ENCODE data around the gene SLA2.
A peak's percentile ranks its signal among the peaks of the same experiment; 100 is the strongest.

SLA2 gene

GRCh38 chr20:36607586-36608387 is 38.2 kb downstream of the SLA2 start:
- no peak for TF ChIP-seq ZNF274 (IDR thresholded peaks at IDR 0.05; ENCODE audit: low read depth, low read length)

DNA sequence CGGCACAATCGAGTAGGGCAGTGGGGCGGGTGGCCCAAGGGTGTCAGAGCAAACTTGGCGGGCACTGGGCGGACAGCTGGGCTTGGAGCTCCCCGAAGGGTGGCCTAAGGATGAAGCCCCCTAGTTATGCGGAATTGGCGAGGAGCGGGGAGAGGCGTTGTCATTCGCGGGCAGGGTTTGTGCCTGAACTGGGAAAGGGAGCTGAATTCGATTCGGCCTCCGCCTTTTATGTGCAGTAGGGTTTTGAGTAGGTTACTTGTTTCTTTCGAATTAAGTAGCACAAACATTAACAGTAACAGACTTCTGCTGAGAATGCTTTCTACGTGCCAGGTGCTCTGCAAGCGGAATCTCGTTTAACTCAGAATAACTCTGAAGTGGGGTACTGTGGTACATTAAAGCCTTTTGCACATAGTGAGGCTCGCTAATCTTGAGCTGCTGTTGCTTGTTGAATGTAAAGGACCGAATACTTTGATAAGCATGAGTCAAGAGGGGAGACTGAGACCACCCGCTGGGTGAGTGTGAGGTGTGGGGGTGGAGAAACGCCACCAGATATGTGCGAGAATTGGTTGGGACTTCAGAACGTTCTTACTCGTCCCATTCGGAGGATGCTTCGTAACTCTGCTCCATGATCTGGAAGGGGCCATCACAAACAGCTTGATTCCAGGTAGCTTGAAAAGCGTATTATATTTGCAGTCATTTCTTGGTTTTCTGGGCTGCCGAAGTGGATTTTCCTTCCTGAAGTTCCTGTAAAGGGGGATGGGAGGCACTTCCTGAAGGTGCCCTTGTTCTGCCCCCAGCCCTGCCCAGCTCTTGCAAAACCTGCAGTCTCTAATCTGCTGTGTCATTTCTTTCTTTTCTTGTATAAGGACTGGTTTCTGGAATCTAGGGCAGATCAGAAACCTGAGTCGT is 39.6 kb downstream of the SLA2 start:
- peak overlapping the region; percentile 92 for H3K4me3 ChIP-seq (ENCODE audit: low read length)
- no peak for TF ChIP-seq ZNF274 (IDR thresholded peaks at IDR 0.05; ENCODE audit: low read depth, low read length)

More at GRCh38 chr20:36607586-36608387, 38.2 kb downstream of the SLA2 start:
- H3K4me3 ChIP-seq (ENCODE audit: low read length) = peak overlapping the region; percentile 92; the same call in 1 of the 2 replicates

DNA sequence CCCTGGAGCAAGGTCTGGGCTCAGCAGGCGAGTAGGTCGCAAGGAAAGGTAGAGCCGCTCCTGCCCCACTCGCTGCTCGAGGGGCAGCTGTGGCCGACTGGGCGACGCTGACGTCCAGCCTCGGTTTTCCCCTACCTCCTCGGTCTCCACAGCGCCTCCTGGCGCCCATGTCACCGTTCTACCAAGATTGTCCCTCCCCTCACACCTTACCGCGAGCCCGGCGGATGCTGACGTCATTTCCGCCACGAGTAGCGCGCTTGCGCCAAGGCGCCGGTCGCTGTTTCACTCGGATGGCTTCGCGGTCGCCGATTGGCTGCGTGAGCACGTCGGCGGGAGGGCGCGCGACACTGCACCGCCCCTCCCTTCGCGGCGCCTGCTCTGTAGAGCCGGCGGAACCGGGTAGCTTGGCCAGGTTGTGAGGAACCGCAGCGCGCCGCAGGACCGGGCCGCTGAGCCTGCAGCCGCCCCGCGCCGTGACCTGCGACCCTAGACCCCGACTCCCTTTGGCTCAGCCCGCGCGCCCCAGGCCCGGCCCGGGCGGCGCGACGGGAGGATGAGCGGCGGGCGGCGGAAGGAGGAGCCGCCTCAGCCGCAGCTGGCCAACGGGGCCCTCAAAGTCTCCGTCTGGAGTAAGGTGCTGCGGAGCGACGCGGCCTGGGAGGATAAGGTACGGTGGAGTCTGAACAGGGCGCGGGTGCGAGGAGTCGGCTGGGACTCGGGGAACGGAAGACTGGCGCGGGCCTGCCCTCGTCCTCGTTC is 40.4 kb downstream of the SLA2 start, which contains the start of gene RAB5IF:
Gene RAB5IF, plus strand, starts transcription at position 381 of the 759 bp plus-strand sequence. Its CDS starts 173 bp downstream, at position 554.
- TF ChIP-seq ZNF274 (IDR thresholded peaks at IDR 0.05; ENCODE audit: low read depth, low read length) = no peak
- peak within 1 kb of the TSS; percentile 92 for H3K4me3 ChIP-seq (ENCODE audit: low read length)

GRCh38 chr20:36604952-36605398 is 41.0 kb downstream of the SLA2 start:
- TF ChIP-seq ZNF274 (IDR thresholded peaks at IDR 0.05; ENCODE audit: low read depth, low read length) = no peak
- H3K4me3 ChIP-seq (ENCODE audit: low read length) = peak overlapping the region; percentile 42; the same call in 1 of the 2 replicates

DNA sequence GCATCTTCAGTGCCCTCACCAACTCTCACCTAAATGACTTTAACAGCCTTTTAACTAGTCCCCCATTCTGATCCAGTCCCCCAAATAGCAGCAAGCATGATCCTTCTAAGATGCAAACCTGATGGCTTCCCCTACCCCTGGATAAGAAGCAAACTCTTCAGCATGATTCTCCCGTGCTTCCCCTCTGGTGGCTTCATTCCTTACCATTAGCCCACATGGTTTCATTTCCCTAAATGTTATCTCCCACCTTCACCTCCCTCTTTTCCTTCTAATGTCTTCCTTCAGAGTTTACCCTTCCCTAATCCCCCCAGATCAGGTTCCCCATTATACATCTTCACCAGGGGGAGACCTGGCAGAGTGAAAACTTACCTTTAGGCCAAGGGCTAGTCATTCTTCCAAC is 44.5 kb downstream of the SLA2 start:
- TF ChIP-seq ZNF274 (IDR thresholded peaks at IDR 0.05; ENCODE audit: low read depth, low read length) = no peak
- no peak overlapping the region for H3K4me3 ChIP-seq (ENCODE audit: low read length)

DNA sequence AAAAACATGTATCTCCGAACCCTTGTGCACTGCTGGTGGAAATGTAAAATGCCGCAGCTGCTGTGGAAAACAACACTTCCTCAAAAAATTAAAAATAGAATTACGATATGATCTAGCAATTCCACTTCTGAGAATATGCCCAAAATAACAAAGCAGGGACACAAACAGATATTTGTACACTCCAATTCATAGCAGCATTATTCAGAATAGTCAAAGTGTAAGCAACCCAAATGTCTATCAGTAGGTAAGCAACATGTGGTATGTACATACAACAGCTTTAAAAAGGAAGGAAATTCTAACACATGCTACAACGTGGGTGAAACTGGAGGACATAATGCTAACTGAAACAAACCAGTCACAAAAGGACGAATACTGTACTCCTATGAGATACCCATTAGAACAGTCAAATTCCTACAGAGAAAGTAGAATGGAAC is 46.1 kb downstream of the SLA2 start:
- H3K4me3 ChIP-seq (ENCODE audit: low read length) = no peak overlapping the region
- no peak for TF ChIP-seq ZNF274 (IDR thresholded peaks at IDR 0.05; ENCODE audit: low read depth, low read length)

DNA sequence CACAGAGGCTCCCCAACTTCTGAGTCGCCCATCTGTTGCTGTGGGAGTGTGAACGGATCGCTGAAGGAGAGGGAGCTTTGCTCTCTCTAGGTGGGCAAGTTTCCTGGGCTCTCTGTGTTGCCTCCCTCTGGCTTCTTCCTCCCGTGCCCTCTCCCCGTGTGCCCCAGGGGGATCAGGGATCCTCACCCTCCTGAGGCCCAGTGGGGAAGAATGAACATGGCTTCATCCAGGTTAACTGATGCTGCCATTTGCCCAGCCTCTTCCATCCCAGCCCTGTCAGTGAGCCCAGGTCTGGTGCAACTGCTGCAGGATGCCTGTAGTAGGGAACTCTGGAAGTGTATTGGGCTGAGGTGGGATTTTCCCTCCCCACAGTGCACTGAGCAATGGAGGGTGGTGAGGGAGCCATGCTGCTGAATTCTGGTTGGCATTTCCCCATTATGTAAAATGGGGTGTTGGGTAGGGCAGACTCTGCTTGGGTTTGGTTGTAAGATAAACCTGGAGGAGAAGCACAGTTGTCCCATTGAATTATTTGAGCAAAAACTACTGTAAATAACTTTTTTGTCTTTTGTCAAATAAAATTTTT is 52.6 kb downstream of the SLA2 start:
- no peak overlapping the region for H3K4me3 ChIP-seq (ENCODE audit: low read length)
- TF ChIP-seq ZNF274 (IDR thresholded peaks at IDR 0.05; ENCODE audit: low read depth, low read length) = no peak

DNA sequence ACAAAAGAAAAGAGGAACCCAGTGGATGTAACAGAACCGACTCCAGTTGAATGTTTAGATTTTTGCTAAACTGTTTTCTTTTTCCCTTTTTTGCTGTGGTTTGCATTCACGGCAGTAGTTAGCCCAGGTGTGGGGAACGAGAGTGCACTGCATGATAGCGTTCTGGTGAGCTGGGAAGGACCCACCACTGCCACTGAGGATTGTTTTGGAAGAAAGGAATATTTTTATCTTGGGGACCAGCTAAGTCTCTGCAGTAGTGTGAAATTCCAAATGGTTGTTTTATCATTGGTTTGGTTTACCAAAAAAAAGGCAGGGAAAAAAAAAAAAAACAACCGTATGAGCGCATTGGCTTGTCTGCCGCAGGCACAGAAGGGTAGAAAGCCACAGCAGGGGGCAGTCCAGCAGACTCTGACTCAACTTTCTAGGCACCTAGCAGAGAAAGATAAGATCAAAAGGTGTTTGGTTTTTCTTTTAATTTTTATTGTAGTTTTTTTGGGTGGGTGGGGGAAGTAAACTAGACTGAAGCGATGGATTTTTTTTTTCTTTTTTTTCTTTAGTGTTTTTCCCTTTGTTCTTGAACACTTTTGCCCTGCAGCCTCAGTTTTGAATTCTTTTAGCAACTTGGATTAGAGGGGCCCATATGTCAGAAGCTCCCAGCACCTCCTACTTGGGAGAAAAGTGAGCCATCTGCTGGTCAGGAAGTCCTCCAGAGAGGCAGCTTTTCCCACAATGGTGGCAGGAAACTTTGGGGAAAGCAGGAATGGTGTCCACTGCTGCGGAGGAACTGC is 53.9 kb downstream of the SLA2 start:
- H3K4me3 ChIP-seq (ENCODE audit: low read length) = no peak overlapping the region
- TF ChIP-seq ZNF274 (IDR thresholded peaks at IDR 0.05; ENCODE audit: low read depth, low read length) = no peak

- no peak for TF ChIP-seq ZNF274 (IDR thresholded peaks at IDR 0.05; ENCODE audit: low read depth, low read length)
- H3K4me3 ChIP-seq (ENCODE audit: low read length) = no peak overlapping the region
Observed at GRCh38 chr20:36591281-36591680, 54.7 kb downstream of the SLA2 start.

DNA sequence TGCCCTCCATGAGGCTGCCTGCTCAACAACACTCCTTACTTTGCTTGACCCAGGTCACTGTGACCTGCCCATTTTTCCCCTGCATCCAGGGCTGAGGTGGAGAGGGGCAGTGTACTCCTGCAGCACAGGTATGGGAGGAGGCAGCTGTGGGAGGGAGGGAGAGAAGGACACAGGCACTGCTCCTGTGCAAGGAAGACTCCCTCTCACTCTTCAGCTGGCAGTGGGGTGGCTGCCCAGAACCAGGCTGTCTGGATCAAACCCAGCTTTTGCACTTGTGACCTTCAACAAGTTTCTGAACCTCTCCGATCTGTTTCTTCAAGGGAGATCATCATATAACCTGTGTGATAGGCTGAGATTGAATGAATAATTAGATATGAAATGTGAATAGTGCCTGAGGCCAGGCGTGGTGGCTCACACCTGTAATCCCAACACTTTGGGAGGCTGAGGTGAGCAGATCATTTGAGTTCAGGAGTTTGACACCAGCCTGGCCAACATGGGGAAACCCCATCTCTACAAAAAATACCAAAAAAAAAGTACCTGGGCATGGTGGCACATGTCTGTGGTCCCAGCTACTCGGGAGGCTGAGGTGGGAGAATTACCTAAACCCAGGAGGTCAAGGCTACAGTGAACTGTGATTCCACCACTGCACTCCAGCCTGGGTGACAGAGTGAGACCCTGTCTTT is 58.5 kb downstream of the SLA2 start:
- H3K4me3 ChIP-seq (ENCODE audit: low read length) = no peak overlapping the region

GRCh38 chr20:36585410-36586125 is 60.4 kb downstream of the SLA2 start:
- H3K4me3 ChIP-seq (ENCODE audit: low read length) = no peak overlapping the region
- no peak for TF ChIP-seq ZNF274 (IDR thresholded peaks at IDR 0.05; ENCODE audit: low read depth, low read length)

More for the DNA sequence above, 58.5 kb downstream of the SLA2 start:
- TF ChIP-seq ZNF274 (IDR thresholded peaks at IDR 0.05; ENCODE audit: low read depth, low read length) = no peak
